Spleen (tissue), 11 donors: ENCODE measurements around the gene CD2. TPM values are rescaled to one million over a fixed set of nuclear protein-coding genes. Genes with fewer than 3 reads are reported as not detected.
A peak's percentile ranks its signal among the peaks of the same experiment; 100 is the strongest.

Experiments used
- DNase-seq: peaks from one replicate; pipeline ENCODE4 v3.0.0-alpha.2; 2020
- H3K27ac ChIP-seq, 8 donors: fragments of 200-600 bp; sonication (generic) in 7 of 8; 1 replicate in 4 of 8; 2 replicates in 4 of 8; pipeline versions ENCODE4 v1.5.0 to v1.8.0; 2016 to 2021; ENCODE audit warnings: inconsistent platforms in 4 of 8, mild to moderate bottlenecking in 4 of 8, moderate library complexity in 1 of 8
- H3K27me3 ChIP-seq, 7 donors: fragments of 200-600 bp; sonication (generic) in 6 of 7; replicated peaks in 1 of 7; 1 replicate in 4 of 7; 2 replicates in 3 of 7; pipeline versions ENCODE4 v1.5.0 to v1.8.0; 2016 to 2021; ENCODE audit warnings: inconsistent platforms in 3 of 7, mild to moderate bottlenecking in 1 of 7
- H3K36me3 ChIP-seq, 6 donors: fragments of 200-600 bp; sonication (generic) in 5 of 6; 1 replicate in 4 of 6; 2 replicates in 2 of 6; pipeline versions ENCODE4 v1.5.0 to v1.8.0; 2016 to 2021; ENCODE audit warnings: inconsistent platforms in 2 of 6
- H3K4me1 ChIP-seq, 6 donors: fragments of 200-600 bp; sonication (generic) in 5 of 6; 1 replicate in 3 of 6; 2 replicates in 3 of 6; pipeline versions ENCODE4 v1.5.0 to v1.8.0; 2016 to 2021; ENCODE audit warnings: inconsistent platforms in 3 of 6
- H3K4me3 ChIP-seq, 8 donors: fragments of 200-600 bp; sonication (generic) in 7 of 8; 1 replicate in 4 of 8; 2 replicates in 4 of 8; pipeline versions ENCODE4 v1.5.0 to v1.8.0; 2016 to 2021; ENCODE audit warnings: inconsistent platforms in 4 of 8, mild to moderate bottlenecking in 4 of 8, moderate library complexity in 2 of 8
- H3K9me3 ChIP-seq, 8 donors: fragments of 200-600 bp; sonication (generic) in 7 of 8; 1 replicate in 4 of 8; 2 replicates in 4 of 8; pipeline versions ENCODE4 v1.5.0 to v1.8.0; 2016 to 2021; ENCODE audit warnings: inconsistent platforms in 4 of 8
- POLR2A ChIP-seq, 3 donors: fragments of 450-650 bp; IDR thresholded peaks; one replicate each; pipeline ENCODE4 v1.5.1; 2017; ENCODE audit warnings: antibody characterized with exemption in 3 of 3, mild to moderate bottlenecking in 1 of 3
- POLR2AphosphoS5 ChIP-seq, 3 donors: sonication (generic); formaldehyde crosslinking; IDR thresholded peaks; one replicate each; pipeline ENCODE4 v1.5.1; 2017; ENCODE audit warnings: antibody characterized with exemption in 3 of 3
- WGBS, 5 donors: extraction: QIAGEN DNeasy Blood & Tissue Kit in 3 of 5; methylation state at CpG; one replicate each; pipeline versions ENCODE4 v1.1.5 to v1.1.7; 2013 to 2018; 5-methylcytosine and 5-hydroxymethylcytosine counted together
- intact Hi-C: fragments of 100-400 bp; cut with DNase I; formaldehyde crosslinking; loops from one replicate; pipeline ENCODE4 v1.15.0; 2023; ENCODE audit warnings: low total_unique reads
- polyA plus RNA-seq, 3 donors: library from polyadenylated mRNA; stranded (reverse); fragments of 200-250 nt; gene quantifications; one replicate each; pipeline ENCODE4 v1.2.1, GENCODE V29; 2013
- total RNA-seq, 7 donors: library from RNA; depleted of rRNA in 3 of 7; stranded (reverse); fragments of >200 nt in 3 of 7; fragmentation: NEBNext Ultra II Directional in 4 of 7; extraction: Animal tissue kit (Norgen Biotek cat#: 25700) in 4 of 7; gene quantifications; one replicate each; pipeline versions ENCODE4 v1.1.0 to v1.2.1, GENCODE V29; 2016 to 2021
- TF ChIP-seq, protein P1 (sequence below), 11 experiments: fragments of 200-600 bp in 7 of 11; fragments of 450-650 bp in 4 of 11; sonication (generic) in 4 of 11; IDR thresholded peaks in 8 of 11; conservative IDR thresholded peaks in 3 of 11; 1 replicate in 7 of 11; 2 replicates in 4 of 11; pipeline versions ENCODE4 v1.4.0 to v1.8.0; 2016 to 2021; ENCODE audit warnings: antibody characterized with exemption in 11 of 11, inconsistent platforms in 4 of 11, mild to moderate bottlenecking in 1 of 11
- donor health status: healthy with polysubstance abuse.
- donor health status: DM: no; HTN: no; CAD: no; lungs with moderate emphysema.
- donor health status: DM: no; HTN: no; CAD: no.
- donor health status: Bipolar disorder and iron deficiency.
- donor health status: healthy.
- donor health status: DM: no; HTN: no; CAD: no.
- donor health status: DM: yes; HTN: yes; CAD: no.

The CD2 gene
- total and polyA plus RNA-seq, 10 donors: 21.6 to 50.5 (median 30.1) TPM

DNA sequence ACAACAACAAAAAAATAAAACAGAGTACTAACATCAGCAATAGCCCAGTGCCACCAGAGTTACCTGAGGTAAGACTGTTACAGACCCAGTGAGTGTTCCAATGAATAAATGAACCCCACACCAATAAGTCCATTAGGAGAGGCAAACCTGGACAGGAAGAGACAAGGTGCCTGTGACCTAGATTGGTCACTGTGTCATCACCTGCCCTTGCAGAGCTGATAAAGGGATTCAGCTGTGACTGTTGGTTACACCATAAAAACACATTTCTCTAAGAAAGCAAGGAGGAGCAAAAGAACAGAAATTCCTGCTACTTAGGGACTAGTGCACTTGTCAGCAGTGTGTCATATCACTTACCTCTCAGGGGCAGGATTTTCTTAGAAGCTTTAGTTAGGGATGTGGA, 37.5 kb downstream of the CD2 start:
- intact Hi-C loops: no loop called here
- TF ChIP-seq POLR2AphosphoS5 (IDR thresholded peaks at IDR 0.05) (no peak), POLR2A (IDR thresholded peaks at IDR 0.05) (no peak)
- TF ChIP-seq, protein P1, sequence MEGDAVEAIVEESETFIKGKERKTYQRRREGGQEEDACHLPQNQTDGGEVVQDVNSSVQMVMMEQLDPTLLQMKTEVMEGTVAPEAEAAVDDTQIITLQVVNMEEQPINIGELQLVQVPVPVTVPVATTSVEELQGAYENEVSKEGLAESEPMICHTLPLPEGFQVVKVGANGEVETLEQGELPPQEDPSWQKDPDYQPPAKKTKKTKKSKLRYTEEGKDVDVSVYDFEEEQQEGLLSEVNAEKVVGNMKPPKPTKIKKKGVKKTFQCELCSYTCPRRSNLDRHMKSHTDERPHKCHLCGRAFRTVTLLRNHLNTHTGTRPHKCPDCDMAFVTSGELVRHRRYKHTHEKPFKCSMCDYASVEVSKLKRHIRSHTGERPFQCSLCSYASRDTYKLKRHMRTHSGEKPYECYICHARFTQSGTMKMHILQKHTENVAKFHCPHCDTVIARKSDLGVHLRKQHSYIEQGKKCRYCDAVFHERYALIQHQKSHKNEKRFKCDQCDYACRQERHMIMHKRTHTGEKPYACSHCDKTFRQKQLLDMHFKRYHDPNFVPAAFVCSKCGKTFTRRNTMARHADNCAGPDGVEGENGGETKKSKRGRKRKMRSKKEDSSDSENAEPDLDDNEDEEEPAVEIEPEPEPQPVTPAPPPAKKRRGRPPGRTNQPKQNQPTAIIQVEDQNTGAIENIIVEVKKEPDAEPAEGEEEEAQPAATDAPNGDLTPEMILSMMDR (IDR thresholded peaks at IDR 0.05 in 8 of 11, conservative IDR thresholded peaks at IDR 0.05 in 3 of 11): no peak

DNA sequence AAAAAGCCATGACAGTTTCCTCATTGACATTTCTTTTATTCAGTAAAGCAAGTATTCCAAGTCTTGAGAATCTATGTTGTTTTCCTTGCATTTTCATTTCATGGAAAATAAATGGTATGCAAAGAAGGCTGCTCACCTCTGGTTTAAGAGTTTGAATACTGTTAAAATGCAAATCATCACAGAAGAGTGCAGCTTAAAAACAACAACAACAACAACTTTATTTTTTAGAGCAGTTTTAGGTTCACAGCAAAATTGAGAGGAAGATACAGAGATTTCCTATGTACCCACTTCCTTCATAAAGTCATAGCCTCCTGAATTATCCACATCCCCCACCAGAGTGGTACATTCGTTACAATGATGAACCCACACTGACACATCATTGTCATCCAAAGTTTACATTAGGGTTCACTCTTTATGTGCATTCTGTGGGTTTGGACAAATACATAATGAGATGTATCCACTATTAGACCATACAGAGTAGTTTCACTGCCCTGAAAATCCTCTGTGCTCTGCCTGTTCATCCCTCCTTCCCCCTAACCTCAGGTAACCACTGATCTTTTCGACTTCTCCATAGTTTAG, 39.2 kb downstream of the CD2 start:
- WGBS, 5 donors: 64 to 80% (median 73%) methylated on average over 2 of the region's 2 CpGs
- no peak overlapping the region for H3K4me3 ChIP-seq
- H3K27me3 ChIP-seq: no peaks in the 10 kb centered on the region
- no peak for DNase-seq
- peaks cover 0 to 28% (median 5%) of the 10 kb centered on the region in 6 donors for H3K4me1 ChIP-seq
- no peak overlapping the region for H3K27ac ChIP-seq
- H3K36me3 ChIP-seq: no peaks in the 10 kb centered on the region
- intact Hi-C loops: no loop called here
- TF ChIP-seq POLR2AphosphoS5 (IDR thresholded peaks at IDR 0.05): no peak
- TF ChIP-seq, protein P1 (IDR thresholded peaks at IDR 0.05 in 8 of 11, conservative IDR thresholded peaks at IDR 0.05 in 3 of 11): no peak
- TF ChIP-seq POLR2A (IDR thresholded peaks at IDR 0.05): no peak
- no peaks in the 10 kb centered on the region for H3K9me3 ChIP-seq

More for the DNA sequence above, 37.5 kb downstream of the CD2 start:
- Histone ChIP-seq H3K27ac (no peak overlapping the region), H3K4me1 (peaks cover 0 to 28% (median 5%) of the 10 kb centered on the region in 6 donors), H3K27me3 (no peaks in the 10 kb centered on the region), H3K4me3 (no peak overlapping the region), H3K9me3 (peaks cover 0 to 5% (median 2%) of the 10 kb centered on the region in 8 donors), H3K36me3 (no peaks in the 10 kb centered on the region)
- DNase-seq: no peak

DNA sequence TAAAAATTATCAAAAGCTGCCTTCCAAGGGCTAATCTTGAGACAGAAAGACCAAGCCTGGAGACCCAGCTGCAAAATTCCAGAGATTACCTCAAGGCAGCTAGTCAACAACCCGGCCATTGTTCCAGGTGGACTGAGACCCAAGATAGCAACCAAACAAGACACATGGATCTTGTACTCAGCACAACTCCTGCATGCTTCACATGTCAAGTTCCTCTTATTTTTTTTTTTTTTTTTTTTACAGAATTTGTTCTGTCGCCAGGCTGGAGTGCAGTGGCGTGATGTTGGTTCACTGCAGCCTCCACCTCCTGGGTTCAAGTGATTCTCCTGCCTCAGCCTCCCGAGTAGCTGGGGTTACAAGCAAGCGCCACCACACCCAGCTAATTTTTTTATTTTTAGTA, 40.1 kb downstream of the CD2 start:
- 74 to 78% (median 75%) methylated on average over 5 of the region's 5 CpGs for WGBS, 5 donors
- no peak for DNase-seq
- peak overlapping the region in 1 of 8 donors; percentile 3 for H3K27ac ChIP-seq

DNA sequence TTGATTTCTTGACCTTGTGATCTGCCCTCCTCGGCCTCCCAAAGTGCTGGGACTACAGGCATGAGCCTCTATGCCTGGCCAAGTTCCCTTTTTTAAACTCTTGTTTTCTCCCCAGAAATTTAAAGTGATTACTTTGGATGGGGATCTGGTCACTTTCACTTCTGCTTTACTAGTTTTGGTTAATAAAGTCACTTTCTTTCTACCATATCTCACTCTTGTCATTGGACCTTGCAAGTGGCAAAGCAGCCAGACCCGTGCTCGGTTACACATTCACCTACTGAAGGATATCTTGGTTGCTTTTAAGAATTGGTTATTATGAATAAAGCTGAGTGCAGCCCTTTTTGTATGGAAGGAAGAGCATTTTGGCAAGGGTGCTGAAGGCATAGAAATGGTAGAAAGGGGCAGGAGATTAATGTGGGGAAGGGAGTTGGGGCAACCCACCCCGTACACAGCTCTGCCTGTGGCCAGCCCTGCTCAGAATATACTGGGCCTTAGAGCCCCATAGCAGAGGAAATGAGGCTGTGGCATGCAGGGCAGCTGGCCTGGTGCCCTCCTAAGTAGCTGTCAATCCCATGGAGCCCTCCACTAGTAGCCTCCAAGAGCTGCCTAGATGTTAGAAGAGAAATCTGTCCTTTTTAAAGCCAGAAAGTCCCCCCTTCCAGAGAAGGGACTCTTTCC, 40.7 kb downstream of the CD2 start:
- no peaks in the 10 kb centered on the region for H3K9me3 ChIP-seq
- DNase-seq: no peak
- H3K4me3 ChIP-seq: no peak overlapping the region
- peak overlapping the region in 2 of 8 donors; percentile 3 to 19 for H3K27ac ChIP-seq
- H3K27me3 ChIP-seq: no peaks in the 10 kb centered on the region
- peaks cover 0 to 34% (median 8%) of the 10 kb centered on the region in 6 donors for H3K4me1 ChIP-seq
- TF ChIP-seq POLR2AphosphoS5 (IDR thresholded peaks at IDR 0.05): no peak
- no peak for TF ChIP-seq POLR2A (IDR thresholded peaks at IDR 0.05)
- H3K36me3 ChIP-seq: no peaks in the 10 kb centered on the region
- WGBS, 5 donors: 52 to 58% (median 56%) methylated on average over 4 of the region's 4 CpGs
- intact Hi-C loops: no loop called here

More for the DNA sequence above, 40.1 kb downstream of the CD2 start:
- intact Hi-C loops: no loop called here
- Histone ChIP-seq H3K36me3 (no peaks in the 10 kb centered on the region), H3K27me3 (no peaks in the 10 kb centered on the region), H3K4me3 (no peak overlapping the region), H3K9me3 (no peaks in the 10 kb centered on the region), H3K4me1 (peaks cover 0 to 34% (median 8%) of the 10 kb centered on the region in 6 donors)
- TF ChIP-seq POLR2AphosphoS5 (IDR thresholded peaks at IDR 0.05) (no peak), POLR2A (IDR thresholded peaks at IDR 0.05) (no peak)
- TF ChIP-seq, protein P1 (IDR thresholded peaks at IDR 0.05 in 8 of 11, conservative IDR thresholded peaks at IDR 0.05 in 3 of 11): no peak
